HG02798 (cell line): ENCODE data around the gene PGGHG.
"Not testable (repeated sequence)": the region's sequence is repeated elsewhere in the genome, so short reads cannot be mapped to it uniquely, and the experiment has no call there.

Experiments used
- ATAC-seq: cut with Tn5 transposase; IDR thresholded peaks from one replicate; pipeline ENCODE4 v1.9.1; 2021; ENCODE audit warnings: mild to moderate bottlenecking; ENCODE audit not compliant: unreplicated experiment, poor library complexity

PGGHG gene

GRCh38 chr11:296171-297050 is 7.5 kb downstream of the PGGHG start:
- no peak for ATAC-seq

DNA sequence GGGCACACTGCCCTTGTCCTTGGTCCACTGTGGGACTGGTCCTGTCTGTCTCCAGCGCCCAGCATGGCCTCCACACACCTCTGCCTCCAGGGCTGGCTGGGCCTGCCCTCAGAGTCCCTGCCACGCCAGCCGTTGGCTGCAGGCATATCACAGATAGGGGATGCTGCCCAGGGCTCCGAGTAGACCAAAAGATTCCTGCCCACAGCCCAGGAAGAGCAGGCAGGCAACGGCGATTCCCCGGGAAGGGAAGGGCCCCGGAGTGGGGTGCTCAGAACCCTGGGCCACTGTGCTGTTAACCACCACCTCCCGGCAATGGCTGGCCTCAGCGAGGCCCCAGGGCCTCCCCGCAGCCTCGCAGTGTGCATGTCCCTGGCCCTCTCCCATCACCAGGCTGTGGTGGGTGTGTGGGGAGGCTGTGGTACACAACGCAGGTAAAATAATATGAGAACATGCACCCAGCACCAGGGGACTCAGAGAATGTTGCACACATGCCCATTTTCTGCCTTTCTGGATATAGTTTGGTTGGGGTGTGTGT is 8.2 kb downstream of the PGGHG start:
- ATAC-seq, result no peak

GRCh38 chr11:297586-298405 is 8.9 kb downstream of the PGGHG start:
- ATAC-seq, result no peak

DNA sequence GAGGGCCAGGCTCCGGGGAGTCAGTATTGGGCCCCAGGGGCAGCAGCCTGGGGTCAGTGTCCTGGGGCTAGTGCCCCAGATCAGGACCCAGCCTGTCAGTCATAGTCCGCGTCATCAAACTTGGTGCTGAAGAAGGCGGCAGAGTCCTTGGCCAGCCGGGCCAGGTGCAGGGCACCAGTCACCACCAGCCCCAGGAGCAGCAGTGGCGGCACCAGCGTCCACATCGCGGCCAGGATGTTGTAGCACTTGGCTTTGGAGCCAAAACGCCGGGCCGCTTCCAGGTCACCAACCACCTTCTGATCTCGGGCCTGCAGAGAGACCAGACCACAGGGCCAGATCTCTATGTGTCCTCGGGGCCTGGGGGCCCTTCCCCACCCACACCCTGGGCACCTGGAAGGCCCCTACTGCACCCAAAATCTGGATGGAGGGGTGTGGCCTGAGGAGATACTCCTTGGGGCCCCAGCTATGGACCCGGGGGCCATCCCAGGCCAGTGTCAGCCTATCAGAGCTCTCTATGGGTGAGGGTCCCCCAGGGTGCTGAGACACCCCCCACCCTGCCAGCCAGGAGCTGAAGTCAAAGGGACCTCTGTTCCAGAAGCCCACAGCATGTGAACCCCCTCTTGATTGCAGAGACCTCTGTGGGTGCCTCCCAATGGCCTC is 9.6 kb downstream of the PGGHG start:
- ATAC-seq, result no peak

DNA sequence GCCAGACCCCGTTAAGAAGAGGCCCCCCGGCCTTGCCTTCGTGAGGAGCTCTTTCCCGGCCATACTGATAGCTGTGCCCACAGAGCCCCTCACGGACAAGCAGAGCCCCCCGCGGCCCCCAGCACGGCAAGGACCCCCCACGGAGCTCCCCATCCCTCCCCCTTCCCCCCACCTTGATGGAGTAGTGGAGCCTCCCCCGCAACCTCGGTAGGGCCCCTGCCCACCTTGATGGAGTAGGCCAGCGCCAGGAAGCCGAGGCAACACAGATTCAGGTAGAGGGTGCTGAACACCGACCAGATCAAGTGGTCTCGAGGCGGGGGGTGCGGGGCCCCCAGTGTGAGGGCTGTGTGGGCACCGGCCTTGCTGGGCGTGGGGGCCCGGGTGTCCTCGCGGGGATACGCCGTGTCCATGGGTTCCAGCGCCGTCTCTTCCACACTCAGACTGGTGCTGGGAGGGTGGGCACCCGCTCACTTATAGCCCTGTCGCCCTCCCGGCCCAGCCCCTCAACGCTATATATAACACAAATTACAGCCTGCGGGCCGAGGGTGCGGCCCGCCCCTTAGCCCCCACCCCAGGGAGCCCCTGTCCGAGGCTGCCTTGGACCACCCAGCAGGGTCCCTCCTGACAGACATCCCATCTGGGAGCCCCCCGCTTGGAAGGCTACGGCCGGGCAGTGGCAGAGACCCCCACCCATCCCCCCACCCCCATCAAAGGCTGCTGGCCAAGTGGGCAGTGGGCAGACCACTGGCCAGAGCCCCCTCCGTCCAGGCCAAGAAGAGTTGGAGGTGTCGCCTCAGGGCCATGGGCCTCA is 10.4 kb downstream of the PGGHG start, which contains the start of gene IFITM5:
TSS of gene IFITM5 (minus strand) at position 446 of the 811 bp plus-strand sequence. CDS start at position 410, 36 bp downstream.
- no peak for ATAC-seq

DNA sequence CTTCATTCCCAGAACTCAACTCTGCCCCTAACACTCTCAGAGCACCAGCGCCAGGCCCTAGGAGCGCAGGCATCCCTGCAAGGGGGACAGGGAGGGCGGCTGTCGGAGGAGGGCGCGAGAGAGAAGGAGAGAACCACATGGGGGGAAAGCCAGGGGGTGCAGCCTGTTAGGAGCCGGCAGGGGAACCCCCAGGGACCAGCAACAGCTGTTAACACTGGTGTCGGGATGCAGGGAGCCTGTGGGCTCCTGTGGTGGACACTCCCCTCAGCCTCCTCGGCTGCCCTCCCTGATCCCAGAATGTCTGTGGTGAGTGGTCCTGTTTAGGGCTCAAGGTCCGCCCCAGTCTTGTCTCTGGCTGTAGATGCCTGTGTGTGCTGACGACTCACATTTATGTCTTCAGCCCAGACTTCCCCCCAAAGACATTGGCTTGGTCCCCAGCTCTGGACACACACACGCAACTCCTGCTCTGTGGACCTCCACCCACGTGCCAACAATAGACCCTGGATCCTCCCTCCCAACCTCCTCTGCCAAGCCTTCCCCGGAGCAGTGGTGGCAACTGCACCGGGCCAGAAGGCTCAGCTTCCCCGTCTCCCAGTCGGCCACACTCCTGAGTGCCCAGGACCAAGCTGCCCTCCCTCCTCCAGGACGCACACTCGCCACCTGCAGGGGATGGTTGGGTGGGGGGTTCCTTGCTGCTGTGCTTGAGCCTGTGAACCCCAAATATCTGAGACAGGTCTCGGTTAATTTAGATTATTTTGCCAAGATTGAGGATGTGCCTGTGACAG is 11.2 kb downstream of the PGGHG start:
- no peak for ATAC-seq

GRCh38 chr11:303363-303762 is 14.4 kb downstream of the PGGHG start:
- no peak for ATAC-seq

DNA sequence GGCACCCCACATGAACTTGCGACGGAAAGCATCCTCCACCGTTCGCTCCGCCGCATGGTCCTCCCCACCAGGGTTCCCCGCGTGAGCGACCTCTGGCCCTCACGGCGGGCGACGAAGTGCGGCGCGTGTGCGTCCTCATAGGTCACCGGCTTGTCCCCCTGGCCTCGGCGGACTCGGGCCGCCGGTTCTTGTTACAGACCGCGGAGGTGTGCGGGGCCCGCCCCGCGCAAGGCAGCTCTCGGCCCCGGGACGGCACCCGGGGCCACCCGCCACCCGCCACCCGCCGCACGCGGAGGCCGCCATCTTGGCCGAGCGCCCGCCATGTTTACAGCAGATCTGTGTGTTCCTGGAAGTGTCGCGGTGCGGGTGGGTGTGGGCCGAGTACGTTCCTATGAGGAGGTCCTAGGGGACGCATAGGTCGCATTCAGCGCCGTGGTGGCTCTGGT is 15.2 kb downstream of the PGGHG start:
- ATAC-seq, result no peak

DNA sequence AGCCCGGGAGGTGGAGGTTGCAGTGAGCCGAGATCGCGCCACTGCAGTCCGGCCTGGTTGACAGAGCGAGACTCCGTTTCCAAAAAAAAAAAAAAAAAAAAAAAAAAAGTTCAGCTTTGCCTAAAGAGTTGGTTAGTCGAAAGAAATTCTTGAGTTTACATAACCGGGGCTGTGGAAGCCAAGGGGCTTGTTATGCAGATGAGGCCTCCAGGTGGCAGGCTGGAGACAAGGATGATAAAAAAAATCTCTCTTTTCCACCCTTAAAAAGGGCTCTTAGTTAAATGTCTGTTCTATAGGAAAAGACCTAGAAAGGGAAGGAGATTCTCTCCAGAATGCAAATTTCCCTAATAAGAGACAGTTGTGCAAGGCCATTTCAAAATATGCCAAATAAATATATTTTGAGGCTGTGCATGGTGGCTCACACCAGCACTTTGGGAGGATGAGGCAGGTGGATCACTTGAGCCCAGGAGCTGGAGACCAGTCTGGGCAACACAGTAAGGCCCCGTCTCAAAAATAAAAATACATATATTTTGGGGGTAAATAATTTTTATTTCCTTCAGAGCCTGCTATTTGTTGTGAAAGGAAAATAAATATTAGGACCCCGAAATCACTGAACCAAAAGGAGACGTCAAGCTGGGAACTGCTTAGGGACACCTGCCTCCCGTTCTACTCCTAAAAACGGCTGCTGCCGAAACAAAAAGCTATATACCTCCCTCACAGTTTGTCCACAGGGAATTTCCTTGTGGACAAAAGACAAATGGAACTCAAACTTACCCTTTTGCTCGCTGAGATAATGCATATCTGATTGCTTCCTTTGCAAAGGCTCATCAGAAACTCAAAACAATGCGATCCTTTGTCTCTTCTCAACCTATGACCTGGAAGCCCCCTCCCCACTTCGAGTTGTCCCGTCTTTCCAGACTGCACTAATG is 16.3 kb downstream of the PGGHG start:
- ATAC-seq, result no peak

- ATAC-seq, result no peak
Observed at GRCh38 chr11:305844-306211, 16.9 kb downstream of the PGGHG start.

- no peak for ATAC-seq
Observed at GRCh38 chr11:306645-307371, 17.9 kb downstream of the PGGHG start.

DNA sequence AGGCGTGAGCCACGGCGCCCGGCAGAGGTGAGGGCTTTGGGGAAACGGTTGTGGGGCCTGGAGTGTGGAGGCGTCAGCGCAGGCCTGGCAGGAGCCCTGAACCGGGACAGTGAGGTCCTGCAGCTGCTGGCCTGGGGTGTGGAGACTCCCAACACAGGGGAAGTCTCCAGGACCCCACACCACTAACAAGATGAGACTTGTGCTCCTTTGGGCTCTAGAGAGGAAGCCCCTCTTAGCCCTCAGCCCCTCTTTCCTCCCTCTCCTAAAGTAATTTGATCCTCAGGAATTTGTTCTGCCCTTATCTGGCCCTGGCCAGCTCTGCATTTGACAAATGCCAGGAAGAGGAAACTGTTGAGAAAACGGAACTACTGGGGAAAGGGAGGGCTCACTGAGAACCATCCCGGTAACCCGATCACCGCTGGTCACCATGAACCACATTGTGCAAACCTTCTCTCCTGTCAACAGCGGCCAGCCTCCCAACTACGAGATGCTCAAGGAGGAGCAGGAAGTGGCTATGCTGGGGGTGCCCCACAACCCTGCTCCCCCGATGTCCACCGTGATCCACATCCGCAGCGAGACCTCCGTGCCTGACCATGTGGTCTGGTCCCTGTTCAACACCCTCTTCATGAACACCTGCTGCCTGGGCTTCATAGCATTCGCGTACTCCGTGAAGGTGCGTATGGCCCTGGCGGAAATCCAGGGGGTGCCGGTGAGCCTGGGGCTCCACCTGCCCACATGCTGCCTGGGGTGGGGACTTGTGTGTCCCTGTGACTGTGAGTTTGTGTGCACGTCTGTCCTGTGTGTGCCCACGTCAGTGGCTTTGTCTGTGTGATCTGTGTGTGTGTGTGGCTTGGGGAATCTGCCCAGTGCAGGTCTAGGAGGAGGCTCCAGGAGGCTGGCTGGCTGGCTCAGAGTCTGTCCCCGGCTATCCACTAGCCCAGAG is 19.1 kb downstream of the PGGHG start, which contains the start of gene IFITM2:
TSS of gene IFITM2 (plus strand) at position 51 of the 943 bp plus-strand sequence. CDS start at position 428, 377 bp downstream.
- not testable (repeated sequence) for ATAC-seq

GRCh38 chr11:308740-309665 is 20.1 kb downstream of the PGGHG start:
- not testable (repeated sequence) for ATAC-seq

GRCh38 chr11:309979-310572 is 21.1 kb downstream of the PGGHG start:
- ATAC-seq, result not testable (repeated sequence)
